OCI-M2 (cell line): ENCODE measurements around the gene LPP.
"Not testable (repeated sequence)": the region's sequence is repeated elsewhere in the genome, so short reads cannot be mapped to it uniquely, and the experiment has no call there.

Experiments used
- DNase-seq: peaks from one replicate; lab custom pipeline; 2025; ENCODE audit not compliant: unreplicated experiment; lab: John Stamatoyannopoulos, UW

Gene LPP

DNA sequence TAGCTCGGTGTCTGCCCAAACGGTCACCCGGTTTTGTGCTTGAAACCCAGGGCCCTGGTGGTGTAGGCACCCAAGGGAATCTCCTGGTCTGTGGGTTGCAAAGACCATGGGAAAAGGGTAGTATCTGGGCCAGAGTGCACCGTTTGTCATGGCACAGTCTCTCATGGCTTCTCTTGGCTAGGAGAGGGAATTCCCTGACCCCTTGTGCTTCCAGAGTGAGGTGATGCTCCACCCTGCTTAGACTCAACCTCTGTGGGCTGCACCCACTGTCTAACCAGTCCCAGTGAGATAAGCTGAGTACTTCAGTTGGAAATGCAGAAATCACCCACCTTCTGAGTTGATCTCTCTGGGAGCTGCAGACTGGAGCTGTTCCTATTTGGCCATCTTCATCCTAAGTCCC, 274.0 kb downstream of the LPP start:
- DNase-seq, result not testable (repeated sequence)

DNA sequence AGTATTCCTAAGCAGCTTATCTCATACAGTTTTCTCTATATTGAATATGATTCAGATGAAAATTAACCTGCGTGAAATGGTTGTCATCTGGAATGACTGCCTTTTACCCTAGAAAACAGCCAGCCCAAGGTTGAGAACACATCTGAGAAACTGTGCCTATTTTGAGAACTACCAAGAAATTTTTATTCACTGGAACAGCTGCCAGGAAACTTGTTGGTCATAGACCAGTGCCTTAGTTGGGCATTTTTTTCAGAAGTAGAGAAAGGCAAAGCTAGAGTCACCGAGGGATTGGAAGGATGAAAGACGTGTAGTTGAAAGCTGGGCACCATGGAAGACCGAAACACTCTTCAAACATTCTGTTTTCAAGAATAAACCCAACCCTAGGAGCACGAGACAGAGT, 277.1 kb downstream of the LPP start:
- no peak for DNase-seq

DNA sequence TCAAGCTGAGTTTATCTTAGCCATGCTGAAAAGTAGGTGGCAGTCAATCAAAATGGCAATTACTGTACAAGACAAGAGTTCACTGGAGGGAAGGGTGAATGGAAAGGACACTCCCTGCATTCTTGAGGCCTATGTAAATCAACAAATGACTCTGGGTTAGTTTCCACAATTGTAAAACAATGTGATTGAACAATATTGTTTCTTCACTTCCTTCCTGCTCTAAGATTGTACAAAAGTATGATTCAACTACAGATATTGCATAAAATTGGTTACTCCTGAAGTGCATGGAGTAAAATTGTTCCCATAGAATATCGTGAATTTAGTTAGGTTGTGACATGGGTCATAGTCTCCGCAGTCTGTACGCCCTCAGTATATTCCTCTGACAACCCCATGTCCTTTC, 277.6 kb downstream of the LPP start:
- DNase-seq, result no peak

DNA sequence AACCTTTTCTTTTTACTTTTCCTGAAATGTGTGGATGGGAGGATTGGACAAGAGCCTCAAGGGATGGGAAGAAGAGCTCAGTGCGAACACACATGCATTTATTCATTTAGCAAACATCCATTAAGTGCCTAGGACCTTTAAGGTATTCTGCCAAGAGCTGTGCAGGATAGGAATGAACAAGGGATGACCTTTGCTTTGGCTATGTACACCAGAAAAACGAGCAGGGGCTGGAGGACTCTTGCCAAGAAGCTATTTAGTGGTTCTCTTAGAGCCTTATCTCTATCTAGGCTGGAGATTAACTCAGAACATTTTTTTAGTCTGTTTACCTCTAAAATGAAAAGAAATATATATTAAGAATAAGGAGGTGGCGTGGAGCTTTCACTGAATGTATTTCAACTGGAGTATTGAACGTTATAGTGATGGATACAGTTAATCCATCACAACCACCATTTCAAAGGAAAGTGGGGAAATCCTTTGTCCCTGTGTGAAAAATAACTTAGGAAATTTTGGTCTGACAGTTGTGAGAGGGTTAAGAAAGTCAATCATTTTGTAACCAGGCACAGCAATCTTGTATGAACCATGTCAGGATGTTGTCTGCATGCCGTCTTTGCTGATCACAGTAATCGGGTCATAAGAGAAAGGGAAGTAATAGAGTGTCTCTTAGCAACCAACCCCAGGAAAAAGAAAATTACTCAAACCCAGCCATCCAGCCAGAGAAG, 279.0 kb downstream of the LPP start:
- DNase-seq, result no peak

DNA sequence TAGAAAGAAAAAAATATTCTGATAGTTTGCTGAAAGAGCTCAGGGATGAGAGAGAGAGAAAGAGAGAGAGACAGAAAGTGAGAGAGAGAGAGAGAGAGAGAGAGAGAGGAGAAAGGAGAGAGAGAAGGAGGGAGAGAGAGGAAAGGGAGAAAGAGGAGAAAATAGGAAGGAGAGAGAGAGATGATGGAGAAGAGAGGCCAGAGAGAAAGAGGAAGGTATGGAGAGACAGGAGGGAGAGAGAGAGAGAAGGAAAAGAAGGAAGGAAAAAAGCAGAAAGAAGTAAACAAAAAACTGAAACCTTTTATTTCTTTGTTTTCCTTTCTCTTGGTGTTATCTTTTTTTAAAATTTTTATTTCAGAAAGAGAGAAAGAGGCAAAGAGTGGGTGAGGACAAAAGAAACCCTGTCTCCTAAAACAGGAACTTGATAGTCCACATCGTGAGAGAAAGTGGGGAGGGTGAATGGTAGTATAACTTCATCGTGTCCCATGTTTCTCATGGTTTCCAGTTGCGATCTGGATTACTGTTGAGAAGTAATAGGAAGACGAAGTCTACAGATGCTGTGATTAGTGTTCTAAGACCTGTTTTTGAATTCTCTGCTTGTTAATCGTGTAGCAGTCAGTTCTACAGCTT, 279.7 kb downstream of the LPP start:
- no peak for DNase-seq

DNA sequence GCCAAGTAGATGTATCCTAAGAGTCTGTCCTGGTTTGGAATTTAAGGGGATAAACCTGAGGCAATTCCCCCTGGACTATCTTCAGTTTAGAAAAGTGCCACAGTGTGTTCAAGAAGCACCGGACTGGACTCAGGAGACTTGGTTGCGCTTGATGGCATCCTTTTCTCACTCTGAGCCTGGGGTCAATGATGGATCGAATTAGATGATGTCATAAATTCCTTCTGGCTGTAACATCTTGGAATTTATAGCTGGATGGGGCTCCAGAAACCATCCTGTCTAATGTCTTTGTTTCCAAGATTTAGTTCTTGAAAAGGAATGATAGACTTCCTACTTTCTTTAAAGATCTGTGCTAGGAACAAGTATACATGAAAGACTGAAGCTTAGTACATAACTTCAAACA, 280.6 kb downstream of the LPP start:
- DNase-seq, result no peak

DNA sequence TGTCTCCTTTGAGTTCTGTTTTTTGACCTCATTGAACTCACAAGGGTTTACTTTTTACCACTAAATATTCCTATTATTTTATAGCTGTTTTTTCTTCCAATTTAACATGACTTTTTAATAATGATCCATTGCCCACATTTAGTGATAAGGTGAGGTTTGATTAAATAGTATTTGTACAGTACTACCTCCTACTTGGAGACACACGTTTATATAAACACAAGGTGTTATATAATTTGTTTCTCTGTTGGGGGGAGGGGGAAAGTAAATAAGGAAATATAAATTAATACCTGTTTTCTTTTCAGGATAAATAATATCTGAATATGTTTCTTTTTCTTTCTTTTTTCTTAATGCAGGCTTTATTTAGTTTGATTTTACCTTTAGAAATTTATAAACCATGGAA, 281.3 kb downstream of the LPP start:
- no peak for DNase-seq

DNA sequence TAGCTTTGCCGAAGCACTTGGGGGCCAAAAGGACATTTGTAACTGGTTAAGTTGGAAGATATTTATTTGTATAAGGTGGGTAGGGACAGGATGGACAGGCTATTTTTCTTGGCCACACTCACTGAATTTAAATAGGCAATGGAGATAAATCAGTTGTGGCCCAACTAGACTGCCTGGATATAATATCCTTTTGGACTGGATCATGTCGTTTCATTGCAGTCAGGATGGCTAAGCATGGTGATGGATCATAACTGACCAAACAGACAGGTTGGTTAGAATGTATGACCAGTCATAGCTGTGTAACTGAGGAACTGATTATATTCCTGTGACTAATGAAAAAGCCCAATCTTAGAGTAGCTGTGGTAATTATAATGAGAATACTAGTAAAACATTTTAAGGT, 284.0 kb downstream of the LPP start:
- no peak for DNase-seq

DNA sequence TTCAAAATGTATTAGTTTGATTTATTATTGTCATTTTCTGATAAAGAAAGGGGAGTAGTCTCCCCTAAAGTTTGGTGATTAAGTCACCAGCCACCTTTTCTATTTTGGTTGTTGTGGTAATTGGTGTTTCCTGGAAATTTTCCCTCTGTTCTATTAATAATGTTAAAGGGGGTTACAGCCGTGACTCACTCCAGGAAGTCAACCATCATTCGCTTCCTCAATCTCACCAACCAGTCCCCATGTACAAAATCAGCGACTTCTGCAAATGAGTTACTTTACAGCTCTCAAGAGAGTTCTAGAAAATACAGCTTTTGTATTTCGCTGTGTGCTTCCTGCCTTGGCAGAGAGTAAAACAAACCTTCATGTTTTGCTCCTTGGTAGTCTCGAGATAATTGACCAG, 285.1 kb downstream of the LPP start:
- DNase-seq, result no peak

DNA sequence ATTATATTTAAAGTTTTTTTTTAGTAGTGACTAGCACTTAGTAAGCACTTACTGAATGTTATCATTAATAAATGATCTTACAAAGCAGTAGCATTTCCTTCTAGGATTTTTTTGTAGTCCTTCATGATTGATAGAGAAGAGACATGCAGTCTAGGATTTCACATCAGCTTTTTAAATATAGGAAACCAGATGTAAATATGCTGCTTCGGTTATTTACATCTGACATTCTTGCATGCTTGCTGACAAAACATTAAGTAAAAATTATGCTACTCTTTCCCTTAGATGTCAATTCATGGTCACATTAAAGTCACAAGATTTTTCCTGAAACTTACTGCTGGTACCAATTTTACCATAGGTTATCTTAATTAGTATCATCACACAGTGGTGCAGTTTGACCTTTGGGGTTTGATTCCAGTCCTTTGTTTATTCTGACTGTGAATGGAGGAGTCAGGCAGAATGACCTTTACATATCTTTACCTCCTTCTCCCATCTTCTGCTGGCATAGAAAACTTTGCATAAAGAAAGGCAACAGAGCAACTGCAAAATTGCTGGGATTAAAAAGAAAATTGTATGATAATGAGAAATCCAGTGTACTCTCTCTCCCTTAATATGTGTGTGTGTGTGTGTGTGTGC, 286.5 kb downstream of the LPP start:
- no peak for DNase-seq

DNA sequence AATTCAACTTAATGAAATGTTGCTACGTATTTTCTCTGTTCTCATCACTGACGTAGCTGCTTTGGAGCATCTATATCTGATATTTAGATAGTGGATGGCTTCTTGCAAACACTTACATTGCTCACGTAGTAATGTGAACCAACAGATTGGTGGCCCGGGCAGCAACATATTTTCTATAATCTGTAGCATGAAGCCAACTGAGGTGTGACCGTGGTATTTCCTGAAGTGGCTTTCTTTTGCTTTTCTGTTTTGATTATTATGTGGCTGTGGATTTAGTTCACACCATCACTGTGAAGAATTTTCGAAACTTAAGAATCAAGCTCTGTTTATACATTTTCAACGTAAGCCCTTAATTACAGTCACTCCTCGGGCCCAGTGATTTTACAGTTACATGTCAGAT, 288.5 kb downstream of the LPP start:
- no peak for DNase-seq

DNA sequence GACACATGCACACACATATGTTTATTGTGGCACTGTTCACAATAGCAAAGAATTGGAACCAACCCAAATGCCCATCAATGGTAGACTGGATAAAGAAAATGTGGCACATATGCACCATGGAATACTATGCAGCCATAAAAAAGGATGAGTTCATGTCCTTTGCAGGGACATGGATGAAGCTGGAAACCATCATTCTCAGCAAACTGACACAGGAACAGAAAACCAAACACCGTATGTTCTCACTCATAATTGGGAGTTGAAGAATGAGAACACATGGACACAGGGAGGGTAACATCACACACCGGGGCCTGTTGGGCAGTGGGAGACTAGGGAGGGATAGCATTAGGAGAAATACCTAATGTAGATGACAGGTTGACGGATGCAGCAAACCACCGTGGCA, 291.2 kb downstream of the LPP start:
- not testable (repeated sequence) for DNase-seq

DNA sequence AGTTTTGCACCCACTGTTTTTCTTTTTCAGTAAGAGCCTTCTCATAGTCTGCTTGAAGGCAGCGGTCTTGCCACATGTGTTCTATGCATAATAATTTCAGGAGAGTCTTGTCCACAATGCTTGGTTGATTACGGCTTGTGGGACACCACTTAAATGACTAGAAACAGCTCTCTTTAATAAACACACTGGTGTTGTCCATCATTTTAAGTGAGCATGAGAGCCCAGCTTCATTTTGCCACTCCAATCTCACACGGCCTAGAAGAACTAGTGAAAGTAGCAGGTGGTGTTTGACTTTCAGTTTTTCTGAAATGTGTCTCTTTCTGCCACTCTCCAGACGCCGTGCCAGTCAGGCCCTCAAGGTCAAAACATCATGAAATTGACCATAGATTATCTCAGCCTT, 292.1 kb downstream of the LPP start:
- DNase-seq, result no peak

DNA sequence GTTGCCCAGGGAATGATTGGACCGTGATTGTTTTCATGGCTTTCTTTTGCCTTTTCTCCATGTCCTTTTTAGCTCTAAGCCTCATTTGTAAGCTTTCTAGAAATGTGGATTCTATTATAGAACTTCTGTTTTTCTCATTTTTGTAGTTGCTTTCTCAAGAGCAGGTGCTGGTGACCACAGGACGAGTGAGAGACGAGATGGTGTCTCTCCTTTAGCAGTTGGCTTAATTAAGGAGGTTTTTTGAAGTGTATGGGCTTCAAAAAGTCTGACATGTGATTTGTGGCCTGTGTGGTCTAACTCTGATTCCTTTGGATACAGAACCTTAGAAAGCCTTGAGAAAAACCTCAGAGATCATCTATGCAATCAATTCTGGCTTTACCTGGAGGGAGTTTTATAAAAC, 292.8 kb downstream of the LPP start:
- DNase-seq, result no peak

DNA sequence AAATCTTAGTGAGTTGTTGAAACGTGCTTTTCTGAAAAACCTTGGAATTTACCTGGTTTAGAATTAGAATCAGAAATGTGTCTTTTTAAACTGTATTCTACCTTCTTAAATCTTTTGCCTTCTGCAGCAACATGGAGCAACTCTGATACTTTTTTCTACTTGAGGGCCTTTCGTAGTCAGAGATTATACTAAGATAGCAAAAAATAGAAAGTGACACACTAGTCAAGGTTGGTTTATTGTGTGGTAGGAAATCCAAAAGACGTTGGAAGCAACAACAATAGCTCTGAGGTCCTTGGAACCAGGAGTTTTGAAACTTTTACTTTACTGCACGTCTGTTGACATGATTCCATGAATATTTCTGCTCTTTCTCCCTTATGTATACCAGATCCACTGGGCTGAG, 294.9 kb downstream of the LPP start:
- DNase-seq, result no peak

DNA sequence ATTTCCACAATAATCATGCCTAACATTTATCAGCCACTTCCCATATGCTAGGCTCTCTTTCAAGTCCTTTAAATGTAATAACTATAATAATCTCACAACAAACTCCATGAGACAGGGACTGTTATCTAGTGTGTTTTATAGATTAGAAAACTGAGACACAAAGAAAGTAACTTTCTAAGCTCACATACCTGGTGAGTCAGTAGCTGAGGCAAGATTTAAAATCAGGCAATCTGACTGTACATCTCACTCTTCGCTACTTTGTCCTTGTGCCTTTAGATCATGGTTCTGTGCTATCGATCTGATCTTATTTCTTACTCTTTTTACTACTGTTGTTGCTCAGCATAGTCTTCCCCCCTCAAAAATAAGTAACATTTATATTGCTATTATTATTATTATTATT, 295.5 kb downstream of the LPP start:
- no peak for DNase-seq

DNA sequence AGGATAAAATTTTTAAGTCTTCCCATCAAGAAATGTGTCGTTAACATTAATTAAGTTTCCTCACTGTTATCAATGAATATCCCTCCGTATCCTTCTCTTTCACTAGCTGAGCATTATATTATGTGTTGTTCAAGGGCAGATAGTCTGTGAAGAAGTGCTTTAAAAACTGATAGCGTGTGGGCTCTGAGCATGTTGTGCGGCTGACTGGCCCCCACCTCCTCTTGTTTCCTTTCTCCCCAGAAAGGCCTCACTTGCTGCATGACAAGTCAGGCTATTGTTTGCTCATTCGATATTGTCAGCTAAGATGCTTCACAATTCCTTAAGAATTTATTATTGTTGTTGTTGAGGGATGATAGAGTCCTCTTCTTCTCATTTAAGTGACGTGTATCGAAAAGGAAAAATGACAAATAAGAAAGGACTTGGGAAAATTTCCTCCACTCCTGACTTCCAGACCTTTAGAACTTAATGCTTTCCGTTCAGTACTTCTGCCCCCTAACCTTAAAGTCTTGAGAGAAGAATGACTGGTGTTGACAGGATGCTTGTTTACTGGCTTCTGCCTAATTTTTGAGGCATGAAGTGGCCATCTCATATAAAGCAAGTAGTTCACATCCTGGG, 298.3 kb downstream of the LPP start:
- DNase-seq, result no peak

DNA sequence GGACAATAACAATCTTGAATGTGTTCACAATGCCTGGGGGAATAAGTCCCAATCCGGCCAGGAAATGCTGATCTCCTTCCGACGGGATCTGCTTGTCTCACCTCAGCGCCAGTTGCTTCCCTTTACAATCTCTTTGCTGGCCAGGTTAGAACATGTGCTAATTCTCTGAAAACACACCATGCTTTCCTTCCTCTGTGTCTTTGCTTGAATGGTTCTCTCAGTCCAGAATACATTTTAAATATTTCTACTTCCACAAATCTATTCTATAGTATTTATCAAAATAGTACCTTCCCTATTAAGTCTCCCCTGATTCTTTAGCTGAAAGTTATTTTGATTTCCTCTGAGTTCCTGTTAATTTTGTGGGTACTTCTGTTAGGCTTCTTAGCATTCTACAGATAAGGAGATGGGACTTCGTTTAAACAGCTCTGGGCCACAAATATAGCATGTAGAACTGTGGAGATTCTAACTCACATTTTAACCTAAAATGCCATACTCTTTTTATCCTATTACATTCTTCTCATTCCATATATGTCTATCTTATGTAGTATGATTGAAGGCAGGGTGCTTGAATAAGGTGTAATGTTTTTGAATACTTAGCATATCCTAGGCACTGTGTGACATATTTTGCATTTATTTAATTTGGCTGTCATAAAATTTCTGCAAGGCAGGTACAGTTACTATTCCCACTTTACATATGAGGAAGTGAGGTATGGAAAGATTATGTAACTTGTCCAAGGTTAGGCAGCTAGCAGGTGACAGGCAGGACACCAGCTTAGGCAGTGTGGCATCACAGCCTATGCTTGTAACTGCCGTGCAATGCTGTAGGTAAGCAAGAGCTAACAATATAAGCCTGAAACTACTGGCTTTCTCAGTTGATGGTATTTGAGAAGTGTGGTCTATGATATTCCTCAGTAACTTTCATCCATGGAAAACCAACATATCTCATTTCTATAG, 299.8 kb downstream of the LPP start:
- no peak for DNase-seq

DNA sequence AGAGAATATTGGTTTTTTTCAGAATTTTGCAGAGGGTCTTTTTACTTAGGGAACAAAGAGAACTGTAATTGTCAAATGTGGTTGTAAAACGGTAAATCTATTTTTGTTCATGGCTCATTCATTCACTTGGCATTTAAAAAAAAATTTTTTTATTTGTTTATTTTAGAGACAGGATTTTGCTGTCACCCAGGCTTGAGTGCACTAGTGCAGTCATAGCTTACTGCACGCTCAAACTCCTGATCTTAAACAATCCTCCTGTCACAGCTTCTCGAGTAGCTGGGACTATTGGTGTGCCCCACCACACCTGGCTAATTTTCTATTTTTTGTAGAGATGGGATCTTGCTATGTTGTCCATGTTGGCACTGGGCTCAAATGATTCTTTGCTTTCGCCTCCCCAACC, 301.8 kb downstream of the LPP start:
- DNase-seq, result no peak

DNA sequence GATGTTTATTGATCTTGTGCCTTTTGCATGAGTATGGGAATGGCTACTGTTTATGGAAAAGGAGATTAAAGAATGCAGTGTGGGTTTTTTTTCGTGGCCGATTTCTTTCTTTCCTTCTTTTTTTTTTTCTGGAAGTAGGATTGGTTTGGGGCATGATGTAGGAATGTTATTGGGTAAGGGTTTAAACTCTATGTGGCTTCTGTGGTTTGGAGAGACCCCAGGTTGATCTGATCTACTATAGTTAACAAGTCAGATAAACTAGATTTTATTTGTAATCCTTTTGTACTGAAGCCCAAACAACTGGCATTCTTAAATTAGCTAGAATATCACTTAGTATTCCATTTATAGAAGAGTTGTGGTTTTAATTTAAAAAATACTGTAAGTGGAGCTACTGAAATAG, 304.8 kb downstream of the LPP start:
- DNase-seq, result no peak

DNA sequence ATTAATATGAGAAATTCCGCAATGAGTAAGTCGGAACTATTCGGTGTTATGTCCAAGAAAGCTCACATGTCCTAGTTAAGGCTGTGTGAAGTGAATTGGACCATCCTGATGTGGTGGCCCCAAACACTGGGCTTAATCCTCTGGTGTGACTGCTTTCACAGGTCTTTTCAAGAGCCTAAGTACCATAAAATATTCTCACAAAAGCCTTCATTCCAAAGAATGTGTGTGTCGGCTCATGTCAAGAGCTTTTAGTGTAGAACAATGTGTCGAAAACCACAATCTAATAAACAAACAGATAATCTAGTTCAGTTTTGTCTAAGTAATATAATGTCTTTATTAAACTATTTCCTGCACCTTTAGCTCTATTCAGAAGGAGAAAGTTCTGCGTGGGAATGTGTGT, 311.4 kb downstream of the LPP start:
- DNase-seq, result no peak
